WERI-Rb-1 (cell line): ENCODE data around the gene INPP1.

Experiments
- DNase-seq: peaks from one replicate; pipeline ENCODE4 v3.0.0-alpha.2; 2020
- H3K27ac ChIP-seq: fragments of 250-450 bp; sonication (Bioruptor Pico); 2 replicates; pipeline ENCODE4 v1.5.1; 2020; ENCODE audit warnings: mild to moderate bottlenecking, moderate library complexity
- H3K27me3 ChIP-seq: fragments of 250-450 bp; sonication (Bioruptor Pico); 2 replicates; pipeline ENCODE4 v1.5.1; 2021; ENCODE audit warnings: mild to moderate bottlenecking, low read depth, moderate library complexity; ENCODE audit not compliant: insufficient read depth, severe bottlenecking
- H3K36me3 ChIP-seq: fragments of 250-450 bp; sonication (Bioruptor Pico); 2 replicates; pipeline ENCODE4 v1.5.1; 2020; ENCODE audit warnings: mild to moderate bottlenecking, moderate library complexity
- H3K4me3 ChIP-seq: 2 replicates; pipeline ENCODE4 v1.5.1; 2011; ENCODE audit warnings: low read depth, mild to moderate bottlenecking, control low read depth, low read length
- H3K9me3 ChIP-seq: fragments of 250-450 bp; sonication (Bioruptor Pico); 2 replicates; pipeline ENCODE4 v1.5.1; 2021; ENCODE audit warnings: mild to moderate bottlenecking, moderate library complexity; ENCODE audit not compliant: severe bottlenecking
- CTCF ChIP-seq: IDR thresholded peaks from 2 replicates; pipeline ENCODE4 v1.5.1; 2011; ENCODE audit warnings: low read depth, mild to moderate bottlenecking, control low read depth, inconsistent platforms, low read length

Gene INPP1

GRCh38 chr2:190342611-190343010, 778 bp upstream of the INPP1 start:
- Histone ChIP-seq H3K4me3 (no peak overlapping the region), H3K36me3 (no peaks in the 10 kb centered on the region), H3K27me3 (no peaks in the 10 kb centered on the region), H3K9me3 (no peaks in the 10 kb centered on the region), H3K27ac (no peak overlapping the region)
- no peak for TF ChIP-seq CTCF
- DNase-seq, result no peak

GRCh38 chr2:190343089-190343535, 277 bp upstream of the INPP1 start:
- TF ChIP-seq CTCF, result no peak
- Histone ChIP-seq H3K9me3 (no peaks in the 10 kb centered on the region), H3K27me3 (no peaks in the 10 kb centered on the region), H3K4me3 (peak overlapping the region; percentile 53), H3K36me3 (no peaks in the 10 kb centered on the region), H3K27ac (no peak overlapping the region)
- DNase-seq, result no peak

GRCh38 chr2:190344276-190344827, 963 bp downstream of the INPP1 start:
- Histone ChIP-seq H3K27me3 (no peaks in the 10 kb centered on the region), H3K4me3 (peak overlapping the region; percentile 53), H3K9me3 (no peaks in the 10 kb centered on the region), H3K36me3 (no peaks in the 10 kb centered on the region), H3K27ac (no peak overlapping the region)
- peak; percentile 55 for TF ChIP-seq CTCF
- peak; percentile 55 for DNase-seq

- Histone ChIP-seq H3K9me3 (no peaks in the 10 kb centered on the region), H3K27ac (no peak overlapping the region), H3K4me3 (no peak overlapping the region), H3K36me3 (no peaks in the 10 kb centered on the region), H3K27me3 (no peaks in the 10 kb centered on the region)
- no peak for DNase-seq
- TF ChIP-seq CTCF, result no peak
These were observed 7.0 kb downstream of the INPP1 start for GRCh38 chr2:190350371-190350770.

- H3K9me3 ChIP-seq, result no peaks in the 10 kb centered on the region
- H3K4me3 ChIP-seq, result no peak overlapping the region
- DNase-seq, result no peak
- H3K27me3 ChIP-seq, result no peaks in the 10 kb centered on the region
- no peaks in the 10 kb centered on the region for H3K36me3 ChIP-seq
- no peak for TF ChIP-seq CTCF
- no peak overlapping the region for H3K27ac ChIP-seq
These were observed 8.6 kb downstream of the INPP1 start for GRCh38 chr2:190351955-190352354.
